GM23338 (cell line): Measurements from ENCODE around the gene CAMTA1. TPM values are rescaled to one million over a fixed set of nuclear protein-coding genes. Genes with fewer than 3 reads are reported as not detected.
A peak's percentile ranks its signal among the peaks of the same experiment; 100 is the strongest.

Source experiments
- ATAC-seq: fragments of 200-7000 bp; cut with Tn5 transposase; 3 replicates; pipeline ENCODE4 v1.9.1; 2020
- DNase-seq: peaks from one replicate; pipeline ENCODE4 v3.0.0-alpha.2; 2015; ENCODE audit warnings: low spot score
- H2AFZ ChIP-seq: fragments of 200-600 bp; sonication (generic); 2 replicates; pipeline ENCODE4 v1.8.0; 2016; ENCODE audit warnings: antibody characterized with exemption, mild to moderate bottlenecking, moderate library complexity
- H3F3A ChIP-seq: fragments of 200-600 bp; sonication (generic); replicated peaks from 2 replicates; pipeline ENCODE4 v1.8.0; 2017; ENCODE audit warnings: antibody characterized with exemption, mixed run types, low read depth
- H3K27ac ChIP-seq: fragments of 200-600 bp; sonication (generic); 2 replicates; pipeline ENCODE4 v1.6.1; 2016; ENCODE audit warnings: low read depth
- H3K27me3 ChIP-seq: fragments of 200-600 bp; sonication (generic); 2 replicates; pipeline ENCODE4 v1.8.0; 2016; ENCODE audit warnings: mild to moderate bottlenecking, mixed run types, moderate library complexity; ENCODE audit not compliant: insufficient read depth
- H3K36me3 ChIP-seq: fragments of 200-600 bp; sonication (generic); 2 replicates; pipeline ENCODE4 v1.8.0; 2016; ENCODE audit warnings: mild to moderate bottlenecking; ENCODE audit not compliant: insufficient read depth
- H3K4me1 ChIP-seq: fragments of 200-600 bp; sonication (generic); 2 replicates; pipeline ENCODE4 v1.8.0; 2016; ENCODE audit warnings: mild to moderate bottlenecking, moderate library complexity; ENCODE audit not compliant: insufficient read depth
- H3K4me2 ChIP-seq: fragments of 200-600 bp; sonication (generic); 2 replicates; pipeline ENCODE4 v1.7.1; 2017; ENCODE audit warnings: mixed run types
- H3K4me3 ChIP-seq: fragments of 200-600 bp; sonication (generic); 2 replicates; pipeline ENCODE4 v1.6.1; 2016; ENCODE audit warnings: mixed run types
- H3K79me2 ChIP-seq: fragments of 200-600 bp; sonication (generic); replicated peaks from 2 replicates; pipeline ENCODE4 v1.8.0; 2017; ENCODE audit warnings: mild to moderate bottlenecking; ENCODE audit not compliant: insufficient read depth
- H3K9me2 ChIP-seq: fragments of 200-600 bp; sonication (generic); 2 replicates; pipeline ENCODE4 v1.8.0; 2017; ENCODE audit not compliant: insufficient read depth
- H4K20me1 ChIP-seq: fragments of 200-600 bp; sonication (generic); replicated peaks from 2 replicates; pipeline ENCODE4 v1.8.0; 2017; ENCODE audit warnings: mild to moderate bottlenecking; ENCODE audit not compliant: insufficient read depth
- H3K27ac Mint-ChIP-seq: 2 replicates; pipeline ENCODE4 v1.8.0; 2020; ENCODE audit warnings: inconsistent platforms, mild to moderate bottlenecking, moderate library complexity, mixed read lengths
- H3K27me3 Mint-ChIP-seq: 3 replicates; pipeline ENCODE4 v1.8.0; 2022; ENCODE audit warnings: low read depth, mild to moderate bottlenecking, moderate library complexity, mixed read lengths, inconsistent platforms; ENCODE audit not compliant: insufficient read depth, poor library complexity
- H3K36me3 Mint-ChIP-seq: 3 replicates; pipeline ENCODE4 v1.8.0; 2021; ENCODE audit warnings: low read depth, mild to moderate bottlenecking, inconsistent platforms, moderate library complexity, mixed read lengths
- H3K4me1 Mint-ChIP-seq: 3 replicates; pipeline ENCODE4 v1.8.0; 2020; ENCODE audit warnings: mild to moderate bottlenecking, inconsistent platforms, mixed read lengths
- H3K4me3 Mint-ChIP-seq: 3 replicates; pipeline ENCODE4 v1.8.0; 2021; ENCODE audit warnings: moderate library complexity, mild to moderate bottlenecking, inconsistent platforms, mixed read lengths
- H3K9me3 Mint-ChIP-seq: 3 replicates; pipeline ENCODE4 v1.8.0; 2020; ENCODE audit warnings: moderate library complexity, mild to moderate bottlenecking, inconsistent platforms, mixed read lengths
- EZH2 ChIP-seq: fragments of 200-600 bp; sonication (generic); IDR thresholded peaks from one replicate; pipeline ENCODE4 v1.8.0; 2017; ENCODE audit warnings: antibody characterized with exemption, mild to moderate bottlenecking, low read depth; ENCODE audit not compliant: unreplicated experiment
- STAT1 ChIP-seq: IDR thresholded peaks from one replicate; pipeline ENCODE4 v1.6.1; 2016; ENCODE audit warnings: antibody characterized with exemption; ENCODE audit not compliant: unreplicated experiment
- ZNF114 ChIP-seq: fragments of 250-450 bp; sonication (Bioruptor Pico); IDR thresholded peaks from 2 replicates; pipeline ENCODE4 v1.5.0; 2020; ENCODE audit warnings: mild to moderate bottlenecking, moderate library complexity
- polyA plus RNA-seq: library from polyadenylated mRNA; unstranded; fragments of >200 nt; fragmentation: Nextera tagmentation; extraction: Ambion mirVana; gene quantifications from 2 replicates; pipeline ENCODE4 v1.2.1, GENCODE V29; 2016
- total RNA-seq: library from RNA; depleted of rRNA; stranded (reverse); fragments of >200 nt; shearing (Covaris generic); gene quantifications from 2 replicates; pipeline ENCODE4 v1.2.3, GENCODE V29; 2014
- TF ChIP-seq, protein P1 (sequence below): fragments of 250-450 bp; sonication (Bioruptor Pico); IDR thresholded peaks from 2 replicates; pipeline ENCODE4 v1.5.0; 2020; ENCODE audit warnings: mild to moderate bottlenecking, moderate library complexity
- TF ChIP-seq, protein P2 (sequence below), 2 experiments: fragments of 200-600 bp in 1 of 2; sonication (generic) in 1 of 2; conservative IDR thresholded peaks; 2 replicates each; pipeline versions ENCODE4 v1.5.1 to v1.6.1; 2016 to 2017; ENCODE audit warnings: antibody characterized with exemption in 2 of 2, low read depth in 2 of 2, mild to moderate bottlenecking in 2 of 2, moderate library complexity in 1 of 2
- TF ChIP-seq, protein P3 (sequence below): IDR thresholded peaks from 2 replicates; pipeline ENCODE4 v1.6.1; 2016; ENCODE audit warnings: antibody characterized with exemption
- TF ChIP-seq, protein P4 (sequence below): IDR thresholded peaks from one replicate; pipeline ENCODE4 v1.6.1; 2018; ENCODE audit warnings: antibody characterized with exemption; ENCODE audit not compliant: unreplicated experiment

The CAMTA1 gene
- total and polyA plus RNA-seq, 2 experiments from 2014 or later: 115 to 519 TPM

DNA sequence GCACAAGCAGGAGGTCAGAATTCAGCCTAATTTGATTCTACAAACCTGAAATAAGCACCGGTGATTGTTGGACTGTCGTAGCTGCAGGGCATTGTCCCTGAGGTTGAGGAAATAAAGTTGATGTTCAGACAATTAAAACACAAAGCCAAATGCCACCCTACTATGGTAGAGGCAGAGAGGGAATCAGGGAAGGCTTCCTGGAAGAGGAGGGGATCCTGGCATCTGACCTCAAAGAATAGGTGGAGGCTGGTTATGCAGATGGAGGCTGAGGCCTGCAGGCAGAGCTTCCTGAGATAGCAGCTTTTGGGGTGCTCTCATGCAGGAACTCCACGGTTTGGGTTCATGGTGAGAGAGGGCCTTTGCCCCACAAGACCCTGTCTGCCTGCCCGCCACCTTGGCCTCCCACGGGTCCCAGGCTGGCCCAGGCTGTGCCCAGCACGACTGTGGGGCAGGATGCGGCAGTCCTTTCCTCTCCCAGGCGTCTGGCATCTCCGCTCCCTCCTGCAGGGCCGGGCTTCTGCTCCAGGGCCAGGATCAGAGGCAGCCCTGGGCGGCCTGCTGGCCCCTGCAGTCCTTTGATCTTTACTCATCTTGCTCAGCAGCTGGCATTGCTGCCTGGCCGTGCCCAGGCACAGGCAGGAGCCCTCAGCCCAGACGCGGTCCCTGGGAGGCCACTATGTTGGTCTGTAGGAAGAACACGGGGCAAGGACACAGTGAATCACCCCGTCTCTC is 851.7 kb downstream of the CAMTA1 start (continued):
- TF ChIP-seq, protein P1, sequence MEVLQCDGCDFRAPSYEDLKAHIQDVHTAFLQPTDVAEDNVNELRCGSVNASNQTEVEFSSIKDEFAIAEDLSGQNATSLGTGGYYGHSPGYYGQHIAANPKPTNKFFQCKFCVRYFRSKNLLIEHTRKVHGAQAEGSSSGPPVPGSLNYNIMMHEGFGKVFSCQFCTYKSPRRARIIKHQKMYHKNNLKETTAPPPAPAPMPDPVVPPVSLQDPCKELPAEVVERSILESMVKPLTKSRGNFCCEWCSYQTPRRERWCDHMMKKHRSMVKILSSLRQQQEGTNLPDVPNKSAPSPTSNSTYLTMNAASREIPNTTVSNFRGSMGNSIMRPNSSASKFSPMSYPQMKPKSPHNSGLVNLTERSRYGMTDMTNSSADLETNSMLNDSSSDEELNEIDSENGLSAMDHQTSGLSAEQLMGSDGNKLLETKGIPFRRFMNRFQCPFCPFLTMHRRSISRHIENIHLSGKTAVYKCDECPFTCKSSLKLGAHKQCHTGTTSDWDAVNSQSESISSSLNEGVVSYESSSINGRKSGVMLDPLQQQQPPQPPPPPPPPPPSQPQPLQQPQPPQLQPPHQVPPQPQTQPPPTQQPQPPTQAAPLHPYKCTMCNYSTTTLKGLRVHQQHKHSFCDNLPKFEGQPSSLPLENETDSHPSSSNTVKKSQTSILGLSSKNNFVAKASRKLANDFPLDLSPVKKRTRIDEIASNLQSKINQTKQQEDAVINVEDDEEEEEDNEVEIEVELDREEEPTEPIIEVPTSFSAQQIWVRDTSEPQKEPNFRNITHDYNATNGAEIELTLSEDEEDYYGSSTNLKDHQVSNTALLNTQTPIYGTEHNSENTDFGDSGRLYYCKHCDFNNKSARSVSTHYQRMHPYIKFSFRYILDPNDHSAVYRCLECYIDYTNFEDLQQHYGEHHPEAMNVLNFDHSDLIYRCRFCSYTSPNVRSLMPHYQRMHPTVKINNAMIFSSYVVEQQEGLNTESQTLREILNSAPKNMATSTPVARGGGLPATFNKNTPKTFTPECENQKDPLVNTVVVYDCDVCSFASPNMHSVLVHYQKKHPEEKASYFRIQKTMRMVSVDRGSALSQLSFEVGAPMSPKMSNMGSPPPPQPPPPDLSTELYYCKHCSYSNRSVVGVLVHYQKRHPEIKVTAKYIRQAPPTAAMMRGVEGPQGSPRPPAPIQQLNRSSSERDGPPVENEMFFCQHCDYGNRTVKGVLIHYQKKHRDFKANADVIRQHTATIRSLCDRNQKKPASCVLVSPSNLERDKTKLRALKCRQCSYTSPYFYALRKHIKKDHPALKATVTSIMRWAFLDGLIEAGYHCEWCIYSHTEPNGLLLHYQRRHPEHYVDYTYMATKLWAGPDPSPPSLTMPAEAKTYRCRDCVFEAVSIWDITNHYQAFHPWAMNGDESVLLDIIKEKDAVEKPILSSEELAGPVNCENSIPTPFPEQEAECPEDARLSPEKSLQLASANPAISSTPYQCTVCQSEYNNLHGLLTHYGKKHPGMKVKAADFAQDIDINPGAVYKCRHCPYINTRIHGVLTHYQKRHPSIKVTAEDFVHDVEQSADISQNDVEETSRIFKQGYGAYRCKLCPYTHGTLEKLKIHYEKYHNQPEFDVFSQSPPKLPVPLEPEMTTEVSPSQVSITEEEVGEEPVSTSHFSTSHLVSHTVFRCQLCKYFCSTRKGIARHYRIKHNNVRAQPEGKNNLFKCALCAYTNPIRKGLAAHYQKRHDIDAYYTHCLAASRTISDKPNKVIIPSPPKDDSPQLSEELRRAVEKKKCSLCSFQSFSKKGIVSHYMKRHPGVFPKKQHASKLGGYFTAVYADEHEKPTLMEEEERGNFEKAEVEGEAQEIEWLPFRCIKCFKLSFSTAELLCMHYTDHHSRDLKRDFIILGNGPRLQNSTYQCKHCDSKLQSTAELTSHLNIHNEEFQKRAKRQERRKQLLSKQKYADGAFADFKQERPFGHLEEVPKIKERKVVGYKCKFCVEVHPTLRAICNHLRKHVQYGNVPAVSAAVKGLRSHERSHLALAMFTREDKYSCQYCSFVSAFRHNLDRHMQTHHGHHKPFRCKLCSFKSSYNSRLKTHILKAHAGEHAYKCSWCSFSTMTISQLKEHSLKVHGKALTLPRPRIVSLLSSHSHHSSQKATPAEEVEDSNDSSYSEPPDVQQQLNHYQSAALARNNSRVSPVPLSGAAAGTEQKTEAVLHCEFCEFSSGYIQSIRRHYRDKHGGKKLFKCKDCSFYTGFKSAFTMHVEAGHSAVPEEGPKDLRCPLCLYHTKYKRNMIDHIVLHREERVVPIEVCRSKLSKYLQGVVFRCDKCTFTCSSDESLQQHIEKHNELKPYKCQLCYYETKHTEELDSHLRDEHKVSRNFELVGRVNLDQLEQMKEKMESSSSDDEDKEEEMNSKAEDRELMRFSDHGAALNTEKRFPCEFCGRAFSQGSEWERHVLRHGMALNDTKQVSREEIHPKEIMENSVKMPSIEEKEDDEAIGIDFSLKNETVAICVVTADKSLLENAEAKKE (CRISPR knock-in tag): no peak
- TF ChIP-seq, protein P2, sequence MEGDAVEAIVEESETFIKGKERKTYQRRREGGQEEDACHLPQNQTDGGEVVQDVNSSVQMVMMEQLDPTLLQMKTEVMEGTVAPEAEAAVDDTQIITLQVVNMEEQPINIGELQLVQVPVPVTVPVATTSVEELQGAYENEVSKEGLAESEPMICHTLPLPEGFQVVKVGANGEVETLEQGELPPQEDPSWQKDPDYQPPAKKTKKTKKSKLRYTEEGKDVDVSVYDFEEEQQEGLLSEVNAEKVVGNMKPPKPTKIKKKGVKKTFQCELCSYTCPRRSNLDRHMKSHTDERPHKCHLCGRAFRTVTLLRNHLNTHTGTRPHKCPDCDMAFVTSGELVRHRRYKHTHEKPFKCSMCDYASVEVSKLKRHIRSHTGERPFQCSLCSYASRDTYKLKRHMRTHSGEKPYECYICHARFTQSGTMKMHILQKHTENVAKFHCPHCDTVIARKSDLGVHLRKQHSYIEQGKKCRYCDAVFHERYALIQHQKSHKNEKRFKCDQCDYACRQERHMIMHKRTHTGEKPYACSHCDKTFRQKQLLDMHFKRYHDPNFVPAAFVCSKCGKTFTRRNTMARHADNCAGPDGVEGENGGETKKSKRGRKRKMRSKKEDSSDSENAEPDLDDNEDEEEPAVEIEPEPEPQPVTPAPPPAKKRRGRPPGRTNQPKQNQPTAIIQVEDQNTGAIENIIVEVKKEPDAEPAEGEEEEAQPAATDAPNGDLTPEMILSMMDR (conservative IDR thresholded peaks at IDR 0.05; ENCODE audit: low read depth in 2 of 2): no peak
- no peak for TF ChIP-seq EZH2
- no peak for TF ChIP-seq STAT1
- no peak for TF ChIP-seq ZNF114 (CRISPR knock-in tag)

DNA sequence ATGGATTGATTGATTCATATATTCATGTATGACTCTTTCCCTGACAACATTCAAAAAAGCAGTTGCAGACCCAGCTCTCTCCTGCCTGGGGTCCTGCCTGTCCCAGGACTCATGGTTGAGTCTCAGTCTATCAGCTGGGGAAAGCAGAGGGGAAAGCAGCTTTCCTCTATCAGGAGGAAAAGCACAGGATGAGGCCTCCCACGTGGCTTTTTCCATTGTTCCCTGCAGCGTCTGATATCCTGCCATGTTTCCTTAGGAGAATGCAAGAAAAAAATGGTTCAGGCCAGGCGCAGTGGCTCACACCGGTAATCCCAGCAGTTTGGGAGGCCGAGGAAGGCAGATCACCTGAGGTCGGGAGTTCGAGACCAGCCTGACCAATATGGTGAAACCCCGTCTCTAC is 852.8 kb downstream of the CAMTA1 start:
- H3K4me1 Mint-ChIP-seq: peaks cover 13% of the 10 kb centered on the region
- no peak overlapping the region for H3K4me3 Mint-ChIP-seq
- Histone ChIP-seq H3K27ac (no peak overlapping the region), H3F3A (no peaks in the 10 kb centered on the region), H2AFZ (peak overlapping the region; percentile 0; the same call in 1 of the 2 replicates), H3K79me2 (no peaks in the 10 kb centered on the region), H3K4me1 (no peaks in the 10 kb centered on the region), H3K4me2 (no peak overlapping the region), H4K20me1 (no peaks in the 10 kb centered on the region), H3K9me2 (no peaks in the 10 kb centered on the region), H3K36me3 (no peaks in the 10 kb centered on the region), H3K4me3 (no peak overlapping the region), H3K27me3 (no peaks in the 10 kb centered on the region)
- H3K9me3 Mint-ChIP-seq: no peaks in the 10 kb centered on the region
- H3K27ac Mint-ChIP-seq: no peak overlapping the region
- ATAC-seq (no peak), DNase-seq (no peak)
- peaks cover 14% of the 10 kb centered on the region for H3K27me3 Mint-ChIP-seq
- H3K36me3 Mint-ChIP-seq: no peaks in the 10 kb centered on the region
- TF ChIP-seq, protein P3, sequence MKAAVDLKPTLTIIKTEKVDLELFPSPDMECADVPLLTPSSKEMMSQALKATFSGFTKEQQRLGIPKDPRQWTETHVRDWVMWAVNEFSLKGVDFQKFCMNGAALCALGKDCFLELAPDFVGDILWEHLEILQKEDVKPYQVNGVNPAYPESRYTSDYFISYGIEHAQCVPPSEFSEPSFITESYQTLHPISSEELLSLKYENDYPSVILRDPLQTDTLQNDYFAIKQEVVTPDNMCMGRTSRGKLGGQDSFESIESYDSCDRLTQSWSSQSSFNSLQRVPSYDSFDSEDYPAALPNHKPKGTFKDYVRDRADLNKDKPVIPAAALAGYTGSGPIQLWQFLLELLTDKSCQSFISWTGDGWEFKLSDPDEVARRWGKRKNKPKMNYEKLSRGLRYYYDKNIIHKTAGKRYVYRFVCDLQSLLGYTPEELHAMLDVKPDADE: no peak
- TF ChIP-seq EZH2 (no peak), ZNF114 (CRISPR knock-in tag) (no peak)
- TF ChIP-seq, protein P4, sequence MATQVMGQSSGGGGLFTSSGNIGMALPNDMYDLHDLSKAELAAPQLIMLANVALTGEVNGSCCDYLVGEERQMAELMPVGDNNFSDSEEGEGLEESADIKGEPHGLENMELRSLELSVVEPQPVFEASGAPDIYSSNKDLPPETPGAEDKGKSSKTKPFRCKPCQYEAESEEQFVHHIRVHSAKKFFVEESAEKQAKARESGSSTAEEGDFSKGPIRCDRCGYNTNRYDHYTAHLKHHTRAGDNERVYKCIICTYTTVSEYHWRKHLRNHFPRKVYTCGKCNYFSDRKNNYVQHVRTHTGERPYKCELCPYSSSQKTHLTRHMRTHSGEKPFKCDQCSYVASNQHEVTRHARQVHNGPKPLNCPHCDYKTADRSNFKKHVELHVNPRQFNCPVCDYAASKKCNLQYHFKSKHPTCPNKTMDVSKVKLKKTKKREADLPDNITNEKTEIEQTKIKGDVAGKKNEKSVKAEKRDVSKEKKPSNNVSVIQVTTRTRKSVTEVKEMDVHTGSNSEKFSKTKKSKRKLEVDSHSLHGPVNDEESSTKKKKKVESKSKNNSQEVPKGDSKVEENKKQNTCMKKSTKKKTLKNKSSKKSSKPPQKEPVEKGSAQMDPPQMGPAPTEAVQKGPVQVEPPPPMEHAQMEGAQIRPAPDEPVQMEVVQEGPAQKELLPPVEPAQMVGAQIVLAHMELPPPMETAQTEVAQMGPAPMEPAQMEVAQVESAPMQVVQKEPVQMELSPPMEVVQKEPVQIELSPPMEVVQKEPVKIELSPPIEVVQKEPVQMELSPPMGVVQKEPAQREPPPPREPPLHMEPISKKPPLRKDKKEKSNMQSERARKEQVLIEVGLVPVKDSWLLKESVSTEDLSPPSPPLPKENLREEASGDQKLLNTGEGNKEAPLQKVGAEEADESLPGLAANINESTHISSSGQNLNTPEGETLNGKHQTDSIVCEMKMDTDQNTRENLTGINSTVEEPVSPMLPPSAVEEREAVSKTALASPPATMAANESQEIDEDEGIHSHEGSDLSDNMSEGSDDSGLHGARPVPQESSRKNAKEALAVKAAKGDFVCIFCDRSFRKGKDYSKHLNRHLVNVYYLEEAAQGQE: no peak
